Measurements from ENCODE around the gene MAP1LC3B.

Gene MAP1LC3B

DNA sequence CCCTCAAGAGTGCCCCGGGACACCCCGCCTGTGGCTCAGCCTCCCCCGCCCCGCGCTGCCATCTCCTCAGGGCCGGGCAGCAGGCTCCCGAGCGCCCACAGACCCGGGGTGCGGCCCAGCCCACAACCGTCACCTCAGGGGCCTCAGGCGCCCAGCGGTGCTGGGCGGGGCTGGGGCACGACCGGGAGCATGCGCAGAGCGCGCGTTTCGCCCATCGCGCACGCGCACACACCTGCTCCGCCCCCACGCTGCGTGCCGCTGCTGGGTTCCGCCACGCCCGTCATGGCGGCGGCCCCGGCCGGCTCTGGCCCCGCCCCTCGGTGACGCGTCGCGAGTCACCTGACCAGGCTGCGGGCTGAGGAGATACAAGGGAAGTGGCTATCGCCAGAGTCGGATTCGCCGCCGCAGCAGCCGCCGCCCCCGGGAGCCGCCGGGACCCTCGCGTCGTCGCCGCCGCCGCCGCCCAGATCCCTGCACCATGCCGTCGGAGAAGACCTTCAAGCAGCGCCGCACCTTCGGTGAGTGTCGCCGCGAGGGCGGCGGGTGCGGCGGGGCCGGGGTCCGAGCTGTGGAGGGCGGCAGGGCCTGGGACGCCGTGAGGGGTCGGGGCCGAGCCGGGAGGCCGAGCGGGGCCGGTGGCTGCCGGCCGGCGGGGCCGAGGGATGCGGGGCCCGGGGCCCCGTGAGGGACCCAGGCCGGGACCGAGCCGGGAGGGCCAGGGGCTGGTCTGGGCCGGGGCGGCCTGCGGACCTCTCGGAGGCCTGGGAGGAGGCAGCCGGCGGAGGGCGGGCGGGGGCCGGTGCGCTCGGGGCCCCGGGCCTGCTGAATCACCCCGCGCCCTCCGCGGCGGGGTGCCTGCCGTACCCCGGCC is at the start of gene MAP1LC3B:
MAP1LC3B (plus strand) TSS at position 387 of the 871 bp plus-strand sequence; CDS start at position 479, 92 bp downstream.
- FAIRE-seq: no peak

DNA sequence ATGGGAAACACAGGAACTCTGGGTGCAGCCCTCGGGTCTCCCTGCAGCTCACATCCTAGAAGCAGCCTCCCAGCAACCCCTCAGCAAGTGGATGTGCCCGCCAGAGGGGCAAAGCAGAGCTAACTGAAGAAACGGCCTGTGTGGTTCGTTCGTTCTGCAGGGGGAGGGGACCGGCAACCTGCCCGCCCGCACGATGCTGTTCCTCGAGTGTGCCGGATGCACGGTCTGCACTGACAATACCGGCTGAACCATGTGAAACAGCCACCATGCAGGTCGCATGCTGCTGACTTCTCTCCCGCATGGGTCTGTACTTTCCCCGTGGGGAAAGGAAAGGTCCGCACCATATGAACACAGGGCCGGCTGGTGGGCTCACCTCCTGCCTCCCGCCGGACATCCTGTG is 49.6 kb upstream of the MAP1LC3B start:
- no peak for FAIRE-seq

DNA sequence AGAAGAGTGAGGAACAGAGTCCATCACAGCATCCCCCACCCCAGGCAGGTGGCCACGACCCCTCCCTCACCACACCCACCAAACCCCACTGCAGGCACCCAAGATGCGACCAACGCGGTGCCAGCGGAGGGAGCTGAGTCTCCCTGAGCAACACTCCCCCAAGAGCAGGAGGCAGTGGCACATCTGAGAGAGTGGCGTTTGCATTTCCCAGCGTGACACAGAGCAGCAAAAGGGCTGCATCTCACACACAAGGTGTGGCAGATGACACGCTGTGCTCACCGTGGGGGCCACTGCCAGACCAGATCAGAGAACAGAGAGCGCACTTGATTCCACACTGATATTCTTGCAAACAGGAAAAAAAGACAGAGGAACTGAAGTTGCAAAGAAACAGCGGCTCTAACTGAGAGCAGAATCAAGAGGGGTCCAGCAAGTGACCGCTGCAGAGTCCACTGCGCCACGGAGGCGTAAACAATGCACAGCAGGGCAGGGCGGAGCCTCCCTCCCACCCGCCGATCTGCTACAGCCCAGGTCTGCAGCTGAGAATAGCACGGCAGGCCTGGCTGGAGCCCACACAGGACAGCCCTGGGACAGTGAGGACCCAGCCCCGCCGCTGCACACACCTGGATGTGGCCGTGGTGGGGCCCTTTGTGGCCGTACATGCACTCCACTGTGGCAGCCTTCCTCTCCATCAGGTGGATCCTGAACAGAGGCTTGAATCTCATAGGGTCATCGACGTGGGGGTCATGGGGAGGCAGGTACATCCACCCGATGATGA is 49.0 kb upstream of the MAP1LC3B start:
- no peak for FAIRE-seq

DNA sequence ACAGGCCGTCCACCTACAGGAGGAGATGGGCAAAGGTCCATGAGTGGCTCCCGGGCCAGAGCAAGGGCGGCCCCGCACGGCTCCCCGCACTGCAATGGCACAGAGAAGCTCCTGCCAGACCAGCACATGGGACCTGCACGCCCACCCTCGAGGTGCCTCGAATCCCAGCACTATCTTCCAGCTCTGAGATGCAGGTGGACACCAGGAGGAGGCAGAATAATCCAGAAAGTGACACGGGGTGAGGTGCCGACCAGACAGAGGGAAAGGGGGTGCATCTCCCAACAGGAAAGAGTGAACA is 48.4 kb upstream of the MAP1LC3B start:
- no peak for FAIRE-seq

DNA sequence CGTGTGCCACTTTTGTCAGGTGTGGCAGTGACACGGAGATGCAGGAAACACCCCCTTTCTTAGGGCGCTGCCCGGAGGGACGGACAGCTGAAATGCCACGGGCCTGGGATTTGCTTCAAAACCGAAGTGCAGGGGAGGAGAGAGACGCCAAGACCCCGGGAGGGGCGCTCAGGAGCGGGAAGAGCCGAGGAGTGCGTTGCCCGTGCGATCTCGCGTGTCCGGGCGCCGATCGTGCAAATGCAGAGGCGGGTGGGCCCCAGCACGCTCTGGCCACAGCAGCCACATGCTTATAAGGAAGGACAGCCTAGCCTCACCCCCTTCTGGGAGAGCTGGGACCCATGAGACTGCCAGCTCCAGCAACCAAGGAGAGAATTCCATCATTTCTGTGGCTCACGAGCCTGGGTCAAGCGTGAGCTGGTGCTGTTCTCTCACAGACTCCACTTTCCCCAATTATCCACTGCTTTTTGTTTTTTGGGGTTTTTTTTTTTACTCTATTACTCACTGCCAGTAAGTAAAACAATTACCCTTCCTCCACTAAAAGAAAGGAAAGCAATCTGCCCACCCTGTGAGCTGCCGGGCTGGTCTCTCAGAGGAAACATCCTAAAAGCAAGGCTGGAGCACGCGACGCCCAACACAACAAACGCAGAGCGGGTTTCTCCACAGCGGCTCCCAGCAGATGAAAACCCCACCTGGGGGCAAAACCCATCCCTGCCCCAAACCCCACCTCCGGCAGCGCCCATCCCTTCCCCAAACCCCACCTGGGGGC is 47.8 kb upstream of the MAP1LC3B start:
- no peak for FAIRE-seq

- no peak for FAIRE-seq
Observed at GRCh38 chr16:87344931-87345631, 47.1 kb upstream of the MAP1LC3B start.

DNA sequence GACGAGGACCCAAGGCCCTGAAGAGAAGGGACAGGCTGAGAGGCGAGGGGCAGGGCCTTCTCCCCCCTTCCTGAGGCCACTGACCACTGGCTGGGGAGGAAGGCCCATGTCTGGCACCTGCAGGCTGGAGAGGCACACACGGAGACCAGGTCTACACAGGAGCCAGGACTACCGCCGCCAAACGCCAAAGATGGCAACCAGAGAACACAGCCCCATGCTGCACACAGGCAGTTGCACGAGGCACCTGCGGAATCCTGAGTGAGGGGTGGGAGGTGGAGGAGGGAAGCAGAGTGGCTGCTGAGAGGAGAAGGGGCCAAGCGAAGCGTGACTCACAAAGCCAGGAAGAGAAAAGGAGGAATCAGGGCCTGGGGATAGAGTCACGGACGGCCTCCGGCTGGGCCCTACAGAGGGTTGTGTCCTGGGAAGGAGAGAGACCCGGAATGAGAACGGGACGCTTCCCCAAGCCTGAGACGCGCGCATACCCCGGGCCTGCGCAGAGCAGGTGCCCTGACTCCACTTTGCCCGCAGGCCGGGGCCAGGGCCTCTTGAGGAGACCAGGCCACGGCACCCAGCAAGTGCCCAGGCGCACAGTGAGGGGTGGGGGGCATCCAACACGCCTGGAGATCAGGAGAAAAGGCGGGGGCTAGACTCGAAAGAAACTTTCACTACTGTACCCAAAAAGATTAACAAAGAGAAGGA is 46.3 kb upstream of the MAP1LC3B start:
- no peak for FAIRE-seq

DNA sequence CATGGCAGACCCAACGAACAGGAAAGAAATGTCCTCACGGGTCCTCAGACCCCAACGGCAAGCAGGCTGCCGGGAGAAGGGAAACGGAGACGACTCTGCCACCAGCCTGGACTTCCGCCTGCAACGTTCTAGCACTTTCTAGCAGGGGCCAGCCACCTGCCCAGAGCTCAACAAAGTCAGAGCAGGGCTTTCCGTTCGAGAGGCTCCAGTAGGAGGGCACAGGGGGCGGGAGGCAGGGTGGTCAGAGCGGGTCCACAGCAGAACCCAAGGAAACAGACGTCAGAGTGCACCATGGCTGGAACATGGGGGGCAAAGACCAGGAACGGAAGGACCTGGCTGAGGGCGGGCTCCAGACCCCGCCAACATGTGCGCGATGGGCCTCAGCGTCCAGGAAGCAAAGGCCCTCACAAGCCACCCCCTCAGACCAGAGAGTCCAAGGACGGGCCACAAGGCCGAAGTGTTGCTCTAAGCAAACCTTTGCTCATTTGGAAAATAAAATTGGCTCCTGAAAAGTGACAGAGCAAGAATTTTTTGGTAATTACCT is 45.5 kb upstream of the MAP1LC3B start:
- FAIRE-seq: no peak

GRCh38 chr16:87347932-87348615 is 44.1 kb upstream of the MAP1LC3B start:
- FAIRE-seq: no peak

- no peak for FAIRE-seq
Observed at GRCh38 chr16:87348616-87349157, 43.4 kb upstream of the MAP1LC3B start.

DNA sequence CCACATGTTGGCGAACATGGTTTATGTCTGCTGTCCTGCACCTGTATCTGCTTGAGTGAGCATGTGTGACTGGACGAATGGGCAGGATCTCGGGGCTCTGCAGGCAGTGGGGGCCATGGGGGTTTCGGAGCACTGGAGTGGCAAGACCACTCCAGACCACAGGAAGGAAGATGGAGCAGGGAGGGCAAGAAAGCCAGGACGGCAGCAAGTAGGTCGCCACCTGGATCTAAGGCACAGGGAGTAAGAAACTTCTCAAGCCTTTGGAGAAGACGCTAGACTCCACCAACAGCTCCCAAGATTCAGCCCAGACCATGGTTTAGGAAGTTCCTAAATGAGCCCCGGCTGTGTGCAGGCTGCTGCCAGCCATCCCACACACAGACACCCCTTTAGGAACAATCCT is 42.1 kb upstream of the MAP1LC3B start:
- no peak for FAIRE-seq

- FAIRE-seq: no peak
Observed at GRCh38 chr16:87350681-87351319, 41.3 kb upstream of the MAP1LC3B start.

DNA sequence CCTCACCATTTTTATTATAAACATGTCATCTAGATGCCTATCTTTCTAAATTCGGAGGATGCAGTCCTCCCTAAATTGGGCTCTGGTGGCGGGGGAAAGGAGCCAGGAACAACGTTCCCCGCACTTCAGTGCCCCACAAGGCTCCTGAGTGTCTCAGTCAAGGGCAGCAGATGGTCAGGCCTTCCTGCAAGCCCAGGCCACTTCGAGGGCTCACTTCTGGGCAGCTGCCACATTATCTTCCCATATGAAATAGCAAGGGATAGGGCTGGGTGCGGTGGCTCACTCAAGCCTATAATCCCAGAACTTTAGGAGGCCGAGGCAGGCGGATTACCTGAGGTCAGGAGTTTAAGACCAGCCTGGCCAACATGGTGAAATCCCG is 40.8 kb upstream of the MAP1LC3B start:
- no peak for FAIRE-seq

- no peak for FAIRE-seq
Observed at GRCh38 chr16:87352818-87353217, 39.3 kb upstream of the MAP1LC3B start.

- FAIRE-seq: no peak
Observed at GRCh38 chr16:87353613-87354012, 38.5 kb upstream of the MAP1LC3B start.

DNA sequence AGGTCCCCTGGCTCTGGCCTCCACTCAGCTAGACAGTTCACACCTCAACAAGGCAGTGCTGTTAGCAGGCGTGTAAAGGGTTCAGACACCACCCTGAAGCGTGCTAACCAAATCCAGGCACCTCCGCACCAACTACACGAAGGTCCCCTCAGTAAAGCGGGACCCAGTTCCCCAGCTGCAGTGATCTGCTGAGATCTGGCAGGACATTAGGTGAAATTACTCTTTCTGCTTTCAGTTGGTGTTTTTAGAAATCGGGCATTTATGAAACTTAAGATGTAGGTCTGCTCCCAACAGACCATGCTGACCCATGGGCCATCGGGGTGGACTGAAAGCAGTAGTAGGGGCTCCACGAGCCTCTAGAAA is 35.7 kb upstream of the MAP1LC3B start:
- no peak for FAIRE-seq

- FAIRE-seq: no peak
Observed at GRCh38 chr16:87358250-87358649, 33.9 kb upstream of the MAP1LC3B start.

GRCh38 chr16:87358696-87359095 is 33.4 kb upstream of the MAP1LC3B start:
- FAIRE-seq: no peak

DNA sequence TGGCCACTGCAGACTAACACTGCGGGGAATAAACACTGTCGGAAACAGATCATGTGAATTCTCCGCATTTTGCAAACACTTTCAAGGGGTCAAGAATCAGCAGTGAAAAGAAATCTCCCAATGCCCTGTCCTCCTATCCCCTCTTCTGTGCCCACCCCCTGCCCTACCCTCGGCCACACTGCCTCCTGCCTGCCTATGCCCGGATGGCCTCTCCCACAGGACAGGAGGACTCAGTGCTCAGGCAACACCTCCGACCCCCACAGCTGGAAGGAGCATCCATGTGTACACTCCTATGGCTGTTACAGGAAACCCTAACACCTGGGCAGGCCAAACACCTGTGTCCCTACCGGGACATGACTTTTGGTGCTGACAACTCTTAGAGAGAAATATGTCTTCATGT is 33.0 kb upstream of the MAP1LC3B start:
- no peak for FAIRE-seq

- no peak for FAIRE-seq
Observed at GRCh38 chr16:87360862-87361610, 31.1 kb upstream of the MAP1LC3B start.

Data from G401.6 (cell line).